ENCODE data around the gene HDAC7. TPM values are rescaled to one million over a fixed set of nuclear protein-coding genes. Genes with fewer than 3 reads are reported as not detected.

Gene HDAC7
- total and polyA plus RNA-seq, 2 of the 13 experiments (the other 11 are each of a cell fraction or from before 2014, with no cell fraction given) = 4.6 to 10.8 TPM

DNA sequence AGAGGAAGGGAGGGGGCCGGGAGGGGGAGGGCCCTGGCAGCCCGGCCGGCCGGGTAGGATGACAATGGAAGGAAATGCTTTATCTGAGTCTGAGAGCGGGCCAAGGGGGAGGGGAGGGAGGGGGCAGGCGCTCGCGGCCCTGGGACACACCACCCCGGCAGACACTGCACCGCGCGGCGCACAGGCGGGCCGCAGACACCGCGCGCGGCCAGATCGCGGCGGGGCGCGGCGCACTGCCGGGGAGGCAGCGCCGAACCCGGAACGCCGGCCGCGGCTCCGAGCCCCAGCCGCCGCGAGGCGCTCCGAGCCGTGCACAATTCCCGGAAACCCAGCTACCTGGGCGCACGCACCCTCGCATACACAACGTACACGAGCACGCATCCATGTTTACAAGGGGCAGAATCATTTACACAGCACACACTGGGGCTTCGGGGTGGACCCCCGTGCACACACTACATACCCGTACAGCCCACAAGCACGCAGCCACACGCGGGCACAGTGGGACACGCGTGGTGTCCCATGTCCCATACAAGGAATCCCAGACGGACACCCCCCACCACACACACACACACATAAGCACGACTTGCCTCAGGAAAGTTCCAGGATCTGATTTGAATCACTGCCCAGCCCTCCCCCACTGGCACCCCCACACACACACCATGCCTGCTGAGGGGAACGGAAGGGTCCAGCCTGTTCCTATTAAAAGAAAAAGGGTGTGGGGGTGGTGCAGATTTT is at the start of gene HDAC7 (continued):
- TF ChIP-seq LCORL (IDR thresholded peaks at IDR 0.05) (no peak), LCORL (CRISPR knock-in tag; IDR thresholded peaks at IDR 0.05) (no peak), POLR2AphosphoS2 (IDR thresholded peaks at IDR 0.05; ENCODE audit: low read depth, low read length) (no peak), THAP11 (CRISPR knock-in tag; IDR thresholded peaks at IDR 0.05) (peak; percentile 9; the same call in 1 of the 2 replicates), KAT2B (IDR thresholded peaks at IDR 0.05; ENCODE audit: borderline replicate concordance, low read depth, low read length) (no peak), HNRNPK (IDR thresholded peaks at IDR 0.05; ENCODE audit: low read depth, low read length, poor library complexity, severe bottlenecking) (no peak), ZNF839 (CRISPR knock-in tag; IDR thresholded peaks at IDR 0.05; ENCODE audit: borderline replicate concordance) (no peak), ZNF782 (CRISPR knock-in tag; IDR thresholded peaks at IDR 0.05; ENCODE audit: borderline replicate concordance) (no peak), RNF2 (conservative IDR thresholded peaks at IDR 0.05; ENCODE audit: low read depth) (0 out of 2 replicates have a peak, but pooled peaks have one; percentile 46), ZNF224 (CRISPR knock-in tag; IDR thresholded peaks at IDR 0.05) (no peak), RAD51 (IDR thresholded peaks at IDR 0.05; ENCODE audit: borderline replicate concordance) (no peak), HOXA5 (CRISPR knock-in tag; IDR thresholded peaks at IDR 0.05) (no peak), STAT5B (CRISPR knock-in tag; IDR thresholded peaks at IDR 0.05) (no peak), ZSCAN31 (CRISPR knock-in tag; IDR thresholded peaks at IDR 0.05; ENCODE audit: low read depth) (no peak), HMGXB3 (CRISPR knock-in tag; IDR thresholded peaks at IDR 0.05; ENCODE audit: borderline replicate concordance) (no peak), SIN3B (IDR thresholded peaks at IDR 0.05; ENCODE audit: low read length) (no peak), ATF7-NPFF (CRISPR knock-in tag; IDR thresholded peaks at IDR 0.05; ENCODE audit: low read depth) (no peak), CHD4 (IDR thresholded peaks at IDR 0.05; ENCODE audit: borderline replicate concordance, low read length) (no peak), HMG20A (CRISPR knock-in tag; IDR thresholded peaks at IDR 0.05; ENCODE audit: borderline replicate concordance) (no peak)
- TF ChIP-seq, protein P1, sequence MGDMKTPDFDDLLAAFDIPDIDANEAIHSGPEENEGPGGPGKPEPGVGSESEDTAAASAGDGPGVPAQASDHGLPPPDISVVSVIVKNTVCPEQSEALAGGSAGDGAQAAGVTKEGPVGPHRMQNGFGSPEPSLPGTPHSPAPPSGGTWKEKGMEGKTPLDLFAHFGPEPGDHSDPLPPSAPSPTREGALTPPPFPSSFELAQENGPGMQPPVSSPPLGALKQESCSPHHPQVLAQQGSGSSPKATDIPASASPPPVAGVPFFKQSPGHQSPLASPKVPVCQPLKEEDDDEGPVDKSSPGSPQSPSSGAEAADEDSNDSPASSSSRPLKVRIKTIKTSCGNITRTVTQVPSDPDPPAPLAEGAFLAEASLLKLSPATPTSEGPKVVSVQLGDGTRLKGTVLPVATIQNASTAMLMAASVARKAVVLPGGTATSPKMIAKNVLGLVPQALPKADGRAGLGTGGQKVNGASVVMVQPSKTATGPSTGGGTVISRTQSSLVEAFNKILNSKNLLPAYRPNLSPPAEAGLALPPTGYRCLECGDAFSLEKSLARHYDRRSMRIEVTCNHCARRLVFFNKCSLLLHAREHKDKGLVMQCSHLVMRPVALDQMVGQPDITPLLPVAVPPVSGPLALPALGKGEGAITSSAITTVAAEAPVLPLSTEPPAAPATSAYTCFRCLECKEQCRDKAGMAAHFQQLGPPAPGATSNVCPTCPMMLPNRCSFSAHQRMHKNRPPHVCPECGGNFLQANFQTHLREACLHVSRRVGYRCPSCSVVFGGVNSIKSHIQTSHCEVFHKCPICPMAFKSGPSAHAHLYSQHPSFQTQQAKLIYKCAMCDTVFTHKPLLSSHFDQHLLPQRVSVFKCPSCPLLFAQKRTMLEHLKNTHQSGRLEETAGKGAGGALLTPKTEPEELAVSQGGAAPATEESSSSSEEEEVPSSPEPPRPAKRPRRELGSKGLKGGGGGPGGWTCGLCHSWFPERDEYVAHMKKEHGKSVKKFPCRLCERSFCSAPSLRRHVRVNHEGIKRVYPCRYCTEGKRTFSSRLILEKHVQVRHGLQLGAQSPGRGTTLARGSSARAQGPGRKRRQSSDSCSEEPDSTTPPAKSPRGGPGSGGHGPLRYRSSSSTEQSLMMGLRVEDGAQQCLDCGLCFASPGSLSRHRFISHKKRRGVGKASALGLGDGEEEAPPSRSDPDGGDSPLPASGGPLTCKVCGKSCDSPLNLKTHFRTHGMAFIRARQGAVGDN (CRISPR knock-in tag; IDR thresholded peaks at IDR 0.05) = peak; percentile 59
- TF ChIP-seq, protein P2, sequence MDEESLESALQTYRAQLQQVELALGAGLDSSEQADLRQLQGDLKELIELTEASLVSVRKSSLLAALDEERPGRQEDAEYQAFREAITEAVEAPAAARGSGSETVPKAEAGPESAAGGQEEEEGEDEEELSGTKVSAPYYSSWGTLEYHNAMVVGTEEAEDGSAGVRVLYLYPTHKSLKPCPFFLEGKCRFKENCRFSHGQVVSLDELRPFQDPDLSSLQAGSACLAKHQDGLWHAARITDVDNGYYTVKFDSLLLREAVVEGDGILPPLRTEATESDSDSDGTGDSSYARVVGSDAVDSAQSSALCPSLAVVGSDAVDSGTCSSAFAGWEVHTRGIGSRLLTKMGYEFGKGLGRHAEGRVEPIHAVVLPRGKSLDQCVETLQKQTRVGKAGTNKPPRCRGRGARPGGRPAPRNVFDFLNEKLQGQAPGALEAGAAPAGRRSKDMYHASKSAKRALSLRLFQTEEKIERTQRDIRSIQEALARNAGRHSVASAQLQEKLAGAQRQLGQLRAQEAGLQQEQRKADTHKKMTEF (CRISPR knock-in tag; IDR thresholded peaks at IDR 0.05) = peak; percentile 53; the same call in 1 of the 2 replicates

Data from HepG2 (cell line).